PC-3 (cell line): ENCODE data around the gene KLHL40. TPM values are rescaled to one million over a fixed set of nuclear protein-coding genes. Genes with fewer than 3 reads are reported as not detected.

ENCODE experiments used
- ATAC-seq: fragments of 200-7000 bp; cut with Tn5 transposase; 2 replicates; pipeline ENCODE4 v1.9.1; 2020; ENCODE audit warnings: mild to moderate bottlenecking, moderate library complexity
- BruUV-seq: library from RNA; stranded (reverse); fragments of 400-500 nt; replicated peaks from 2 replicates; lab custom pipeline; 2021; lab: Mats Ljungman, UMichigan
- CTCF ChIA-PET: fragments of 300-600 bp; sonication (Branson Sonifier 250); formaldehyde crosslinking; loops from one replicate; lab custom pipeline; 2022; ENCODE audit warnings: antibody characterized with exemption; lab: Charles Lee
- POLR2A ChIA-PET: fragments of 300-600 bp; sonication (Branson Sonifier 250); formaldehyde crosslinking; loops from one replicate; lab custom pipeline; 2022; ENCODE audit warnings: antibody characterized with exemption; ENCODE audit not compliant: unreplicated experiment; lab: Charles Lee
- DNase-seq: peaks from one replicate; pipeline ENCODE4 v3.0.0-alpha.2; 2015
- H2AFZ ChIP-seq: fragments of 300-600 bp; sonication (generic); 2 replicates; pipeline ENCODE4 v1.6.0; 2016; ENCODE audit warnings: antibody characterized with exemption, low read length
- H3F3A ChIP-seq: fragments of 300-600 bp; sonication (generic); one replicate; pipeline ENCODE4 v1.6.0; 2017; ENCODE audit warnings: antibody characterized with exemption, low read length, control low read depth, mild to moderate bottlenecking; ENCODE audit not compliant: unreplicated experiment
- H3K27ac ChIP-seq: fragments of 300-600 bp; sonication (generic); 2 replicates; pipeline ENCODE4 v1.5.1; 2016; ENCODE audit warnings: mild to moderate bottlenecking, low read length
- H3K27me3 ChIP-seq: fragments of 300-600 bp; sonication (generic); 2 replicates; pipeline ENCODE4 v1.6.1; 2016; ENCODE audit warnings: low read length, mixed read lengths
- H3K36me3 ChIP-seq: fragments of 300-600 bp; sonication (generic); 2 replicates; pipeline ENCODE4 v1.6.1; 2016; ENCODE audit warnings: low read depth, mixed run types, low read length, mixed read lengths
- H3K4me1 ChIP-seq: fragments of 300-600 bp; sonication (generic); 2 replicates; pipeline ENCODE4 v1.5.1; 2016; ENCODE audit warnings: low read length; ENCODE audit not compliant: insufficient read depth
- H3K4me2 ChIP-seq: fragments of 300-600 bp; sonication (generic); 2 replicates; pipeline ENCODE4 v1.6.0; 2016; ENCODE audit warnings: low read length
- H3K4me3 ChIP-seq: fragments of 300-600 bp; sonication (generic); 2 replicates; pipeline ENCODE4 v1.5.1; 2016; ENCODE audit warnings: mild to moderate bottlenecking, low read length, mixed read lengths
- H3K79me2 ChIP-seq: fragments of 300-600 bp; sonication (generic); 2 replicates; pipeline ENCODE4 v1.6.1; 2017; ENCODE audit warnings: low read length, mixed read lengths
- H3K9ac ChIP-seq: fragments of 300-600 bp; sonication (generic); 2 replicates; pipeline ENCODE4 v1.6.0; 2016; ENCODE audit warnings: mild to moderate bottlenecking, low read length
- H3K9me2 ChIP-seq: fragments of 300-600 bp; sonication (generic); replicated peaks from 2 replicates; pipeline ENCODE4 v1.6.1; 2016; ENCODE audit warnings: mixed run types, low read length, mixed read lengths
- H3K9me3 ChIP-seq: fragments of 300-600 bp; sonication (generic); 2 replicates; pipeline ENCODE4 v1.6.1; 2016; ENCODE audit warnings: low read length, mixed read lengths
- H4K20me1 ChIP-seq: fragments of 300-600 bp; sonication (generic); 2 replicates; pipeline ENCODE4 v1.6.1; 2016; ENCODE audit warnings: low read length, mixed read lengths
- CTCF ChIP-seq: fragments of 300-600 bp; sonication (generic); conservative IDR thresholded peaks from 2 replicates; pipeline ENCODE4 v1.5.1; 2017; ENCODE audit warnings: antibody characterized with exemption, low read depth, mild to moderate bottlenecking, low read length
- EZH2 ChIP-seq: fragments of 300-600 bp; sonication (generic); IDR thresholded peaks from one replicate; pipeline ENCODE4 v1.6.1; 2017; ENCODE audit warnings: antibody characterized with exemption, mild to moderate bottlenecking, low read length; ENCODE audit not compliant: unreplicated experiment
- EZH2phosphoT487 ChIP-seq: fragments of 300-600 bp; sonication (generic); IDR thresholded peaks from 2 replicates; pipeline ENCODE4 v1.6.1; 2018; ENCODE audit warnings: mild to moderate bottlenecking, antibody characterized with exemption, low read length, borderline replicate concordance
- intact Hi-C: fragments of 100-400 bp; cut with micrococcal nuclease; formaldehyde crosslinking; loops from 2 replicates; pipeline ENCODE4 v1.9.0; 2023
- total RNA-seq: library from RNA; depleted of rRNA; stranded (reverse); fragments of >200 nt; gene quantifications from 2 replicates; pipeline ENCODE4 v1.2.3, GENCODE V29; 2014

Gene KLHL40
- total RNA-seq, 1 experiment from 2014 or later: not detected

- POLR2A ChIA-PET: no interaction called here
- no peak for ATAC-seq
These were observed 8.2 kb downstream of the KLHL40 start for GRCh38 chr3:42693530-42693930.

GRCh38 chr3:42694366-42694765 lies 9.0 kb downstream of the KLHL40 start:
- BruUV-seq: no TSS peak

More at GRCh38 chr3:42693530-42693930, 8.2 kb downstream of the KLHL40 start:
- no peak overlapping the region for H3K27ac ChIP-seq
- H3F3A ChIP-seq: no peaks in the 10 kb centered on the region
- H3K9me3 ChIP-seq: no peaks in the 10 kb centered on the region
- TF ChIP-seq EZH2 (no peak), CTCF (no peak), EZH2phosphoT487 (no peak)
- intact Hi-C loops: no loop called here
- H3K9me2 ChIP-seq: no peaks in the 10 kb centered on the region
- H4K20me1 ChIP-seq: no peaks in the 10 kb centered on the region
- H3K4me3 ChIP-seq: no peak overlapping the region
- H3K27me3 ChIP-seq: no peaks in the 10 kb centered on the region
- no peak overlapping the region for H2AFZ ChIP-seq
- no TSS peak for BruUV-seq
- H3K36me3 ChIP-seq: no peaks in the 10 kb centered on the region
- CTCF ChIA-PET: no interaction called here
- DNase-seq: no peak
- no peaks in the 10 kb centered on the region for H3K4me1 ChIP-seq
- no peaks in the 10 kb centered on the region for H3K79me2 ChIP-seq
- H3K9ac ChIP-seq: no peak overlapping the region
- H3K4me2 ChIP-seq: no peak overlapping the region

More at GRCh38 chr3:42694366-42694765, 9.0 kb downstream of the KLHL40 start:
- Histone ChIP-seq H3K4me1 (no peaks in the 10 kb centered on the region), H3K27me3 (no peaks in the 10 kb centered on the region), H3K4me3 (no peak overlapping the region), H3K4me2 (no peak overlapping the region), H2AFZ (no peak overlapping the region), H3K9ac (no peak overlapping the region), H3K27ac (no peak overlapping the region), H3K9me2 (no peaks in the 10 kb centered on the region), H4K20me1 (no peaks in the 10 kb centered on the region), H3K79me2 (no peaks in the 10 kb centered on the region), H3K36me3 (no peaks in the 10 kb centered on the region), H3K9me3 (no peaks in the 10 kb centered on the region), H3F3A (no peaks in the 10 kb centered on the region)
- DNase-seq (no peak), ATAC-seq (no peak)
- intact Hi-C loops: no loop called here
- TF ChIP-seq EZH2phosphoT487 (no peak), EZH2 (no peak), CTCF (no peak)
- CTCF ChIA-PET: no interaction called here
- POLR2A ChIA-PET: no interaction called here
